ENCODE measurements around the gene MFF. TPM values are rescaled to one million over a fixed set of nuclear protein-coding genes. Genes with fewer than 3 reads are reported as not detected.
A peak's percentile ranks its signal among the peaks of the same experiment; 100 is the strongest.

The MFF gene
- total RNA-seq (ENCODE audit: unreplicated experiment), result 108 TPM
- long read RNA-seq, transcript MFF-201 (9 exons, 2,004 nt), result major isoform, 27 of 93 reads
- long read RNA-seq, transcript MFF-203 (8 exons, 1,716 nt), result minor isoform, 15 of 93 reads
- long read RNA-seq, transcript MFF-205 (7 exons, 1,085 nt), result minor isoform, 15 of 93 reads
- long read RNA-seq, partial matches to known transcripts, result 4 of 93 reads
- long read RNA-seq, other reads (novel, unspliced or antisense), result 31 of 93 reads

- H3K27ac Mint-ChIP-seq (ENCODE audit: unreplicated experiment), result peak within 1 kb of the TSS; percentile 95
- no peaks in the 10 kb centered on the region for H3K27me3 Mint-ChIP-seq (ENCODE audit: unreplicated experiment)
- peaks cover 11% of the 10 kb centered on the region for H3K4me1 Mint-ChIP-seq (ENCODE audit: low read depth, unreplicated experiment)
Measured at GRCh38 chr2:227324995-227325838, at the start of gene MFF. Gene MFF (plus strand): TSS chr2:227325251. CDS start chr2:227330666, 5,415 bp downstream.

GRCh38 chr2:227280895-227281294 is 44.2 kb upstream of the MFF start:
- Mint-ChIP-seq H3K4me1 (ENCODE audit: low read depth, unreplicated experiment) (no peaks in the 10 kb centered on the region), H3K36me3 (ENCODE audit: unreplicated experiment) (peaks cover 6% of the 10 kb centered on the region), H3K27ac (ENCODE audit: unreplicated experiment) (no peak overlapping the region), H3K4me3 (ENCODE audit: unreplicated experiment) (no peak overlapping the region), H3K9me3 (ENCODE audit: unreplicated experiment) (peaks cover 1% of the 10 kb centered on the region), H3K27me3 (ENCODE audit: unreplicated experiment) (no peaks in the 10 kb centered on the region)
- no peak for TF ChIP-seq CTCF (IDR thresholded peaks at IDR 0.05; ENCODE audit: partially characterized antibody, unreplicated experiment)
- no peak for DNase-seq

More at GRCh38 chr2:227324995-227325838, at the start of gene MFF:
- peak; percentile 92 for DNase-seq
- peak within 1 kb of the TSS; percentile 94 for H3K4me3 Mint-ChIP-seq (ENCODE audit: unreplicated experiment)
- TF ChIP-seq CTCF (IDR thresholded peaks at IDR 0.05; ENCODE audit: partially characterized antibody, unreplicated experiment), result no peak
- H3K9me3 Mint-ChIP-seq (ENCODE audit: unreplicated experiment), result no peaks in the 10 kb centered on the region
- no peaks in the 10 kb centered on the region for H3K36me3 Mint-ChIP-seq (ENCODE audit: unreplicated experiment)

GRCh38 chr2:227285741-227286236 is 39.3 kb upstream of the MFF start:
- H3K4me3 Mint-ChIP-seq (ENCODE audit: unreplicated experiment), result no peak overlapping the region
- peaks cover 6% of the 10 kb centered on the region for H3K36me3 Mint-ChIP-seq (ENCODE audit: unreplicated experiment)
- H3K4me1 Mint-ChIP-seq (ENCODE audit: low read depth, unreplicated experiment), result no peaks in the 10 kb centered on the region
- peaks cover 1% of the 10 kb centered on the region for H3K9me3 Mint-ChIP-seq (ENCODE audit: unreplicated experiment)
- no peak for TF ChIP-seq CTCF (IDR thresholded peaks at IDR 0.05; ENCODE audit: partially characterized antibody, unreplicated experiment)
- DNase-seq, result no peak
- no peak overlapping the region for H3K27ac Mint-ChIP-seq (ENCODE audit: unreplicated experiment)
- no peaks in the 10 kb centered on the region for H3K27me3 Mint-ChIP-seq (ENCODE audit: unreplicated experiment)

- Mint-ChIP-seq H3K4me1 (ENCODE audit: low read depth, unreplicated experiment) (no peaks in the 10 kb centered on the region), H3K27me3 (ENCODE audit: unreplicated experiment) (no peaks in the 10 kb centered on the region), H3K4me3 (ENCODE audit: unreplicated experiment) (no peak overlapping the region), H3K9me3 (ENCODE audit: unreplicated experiment) (peaks cover 1% of the 10 kb centered on the region), H3K36me3 (ENCODE audit: unreplicated experiment) (peaks cover 4% of the 10 kb centered on the region), H3K27ac (ENCODE audit: unreplicated experiment) (no peak overlapping the region)
- DNase-seq, result no peak
- TF ChIP-seq CTCF (IDR thresholded peaks at IDR 0.05; ENCODE audit: partially characterized antibody, unreplicated experiment), result no peak
Measured at GRCh38 chr2:227287771-227288170, 37.3 kb upstream of the MFF start.

GRCh38 chr2:227292314-227292713 is 32.7 kb upstream of the MFF start:
- DNase-seq, result no peak
- H3K36me3 Mint-ChIP-seq (ENCODE audit: unreplicated experiment), result no peaks in the 10 kb centered on the region
- no peak overlapping the region for H3K4me3 Mint-ChIP-seq (ENCODE audit: unreplicated experiment)
- H3K4me1 Mint-ChIP-seq (ENCODE audit: low read depth, unreplicated experiment), result no peaks in the 10 kb centered on the region
- no peaks in the 10 kb centered on the region for H3K9me3 Mint-ChIP-seq (ENCODE audit: unreplicated experiment)
- TF ChIP-seq CTCF (IDR thresholded peaks at IDR 0.05; ENCODE audit: partially characterized antibody, unreplicated experiment), result no peak
- H3K27me3 Mint-ChIP-seq (ENCODE audit: unreplicated experiment), result no peaks in the 10 kb centered on the region
- H3K27ac Mint-ChIP-seq (ENCODE audit: unreplicated experiment), result no peak overlapping the region

Data from glutamatergic neuron (in vitro differentiated cells).